ENCODE measurements around the gene GPD1.

Gene GPD1

GRCh38 chr12:50109319-50109718 lies 5.5 kb downstream of the GPD1 start:
- TF ChIP-seq USF1 (IDR thresholded peaks at IDR 0.05): no peak
- TF ChIP-seq YY1 (IDR thresholded peaks at IDR 0.05; ENCODE audit: low read depth): no peak
- TF ChIP-seq TAF1 (IDR thresholded peaks at IDR 0.05; ENCODE audit: low read depth): no peak
- no peak for TF ChIP-seq RAD21 (IDR thresholded peaks at IDR 0.05; ENCODE audit: low read depth)
- TF ChIP-seq TEAD4 (IDR thresholded peaks at IDR 0.05): no peak
- no peak for TF ChIP-seq REST (IDR thresholded peaks at IDR 0.05; ENCODE audit: low read depth)
- TF ChIP-seq TCF12 (IDR thresholded peaks at IDR 0.05; ENCODE audit: low read depth): no peak
- no peak for TF ChIP-seq FOXM1 (IDR thresholded peaks at IDR 0.05; ENCODE audit: borderline replicate concordance, low read depth)
- TF ChIP-seq ZBTB7A (IDR thresholded peaks at IDR 0.05; ENCODE audit: low read depth): no peak
- no peak for TF ChIP-seq MAX (IDR thresholded peaks at IDR 0.05)
- no peak for TF ChIP-seq EGR1 (IDR thresholded peaks at IDR 0.05)
- TF ChIP-seq EP300 (IDR thresholded peaks at IDR 0.05; ENCODE audit: borderline replicate concordance): no peak
- TF ChIP-seq CREB1 (IDR thresholded peaks at IDR 0.05; ENCODE audit: low read depth): no peak
- TF ChIP-seq NFIC (IDR thresholded peaks at IDR 0.05): no peak
- no peak for TF ChIP-seq CEBPB (IDR thresholded peaks at IDR 0.05)

GRCh38 chr12:50110127-50110761 lies 6.4 kb downstream of the GPD1 start:
- TF ChIP-seq ZBTB7A (IDR thresholded peaks at IDR 0.05; ENCODE audit: low read depth) (no peak), TCF12 (IDR thresholded peaks at IDR 0.05; ENCODE audit: low read depth) (no peak), MAX (IDR thresholded peaks at IDR 0.05) (no peak), CEBPB (IDR thresholded peaks at IDR 0.05) (no peak), EGR1 (IDR thresholded peaks at IDR 0.05) (no peak), TEAD4 (IDR thresholded peaks at IDR 0.05) (no peak), FOXM1 (IDR thresholded peaks at IDR 0.05; ENCODE audit: borderline replicate concordance, low read depth) (no peak), REST (IDR thresholded peaks at IDR 0.05; ENCODE audit: low read depth) (no peak), NFIC (IDR thresholded peaks at IDR 0.05) (no peak), EP300 (IDR thresholded peaks at IDR 0.05; ENCODE audit: borderline replicate concordance) (no peak)

GRCh38 chr12:50110762-50111351 lies 7.0 kb downstream of the GPD1 start:
- TF ChIP-seq TEAD4 (IDR thresholded peaks at IDR 0.05) (peak; percentile 58), USF1 (IDR thresholded peaks at IDR 0.05) (no peak), EGR1 (IDR thresholded peaks at IDR 0.05) (no peak), TAF1 (IDR thresholded peaks at IDR 0.05; ENCODE audit: low read depth) (0 out of 2 replicates have a peak, but pooled peaks have one; percentile 16)

GRCh38 chr12:50111395-50111692 lies 7.5 kb downstream of the GPD1 start:
- TF ChIP-seq YY1 (IDR thresholded peaks at IDR 0.05; ENCODE audit: low read depth): no peak
- TF ChIP-seq NFIC (IDR thresholded peaks at IDR 0.05): 0 out of 2 replicates have a peak, but pooled peaks have one; percentile 38

- TF ChIP-seq CREB1 (IDR thresholded peaks at IDR 0.05; ENCODE audit: low read depth) (peak; percentile 95), FOXM1 (IDR thresholded peaks at IDR 0.05; ENCODE audit: borderline replicate concordance, low read depth) (no peak), REST (IDR thresholded peaks at IDR 0.05; ENCODE audit: low read depth) (no peak), NFIC (IDR thresholded peaks at IDR 0.05) (no peak), TAF1 (IDR thresholded peaks at IDR 0.05; ENCODE audit: low read depth) (peak; percentile 88), EP300 (IDR thresholded peaks at IDR 0.05; ENCODE audit: borderline replicate concordance) (peak; percentile 9; the same call in 1 of the 2 replicates), MAX (IDR thresholded peaks at IDR 0.05) (peak; percentile 96), USF1 (IDR thresholded peaks at IDR 0.05) (peak; percentile 96), TEAD4 (IDR thresholded peaks at IDR 0.05) (no peak), EGR1 (IDR thresholded peaks at IDR 0.05) (no peak), TCF12 (IDR thresholded peaks at IDR 0.05; ENCODE audit: low read depth) (peak; percentile 57), ZBTB7A (IDR thresholded peaks at IDR 0.05; ENCODE audit: low read depth) (peak; percentile 97), RAD21 (IDR thresholded peaks at IDR 0.05; ENCODE audit: low read depth) (peak; percentile 69), YY1 (IDR thresholded peaks at IDR 0.05; ENCODE audit: low read depth) (no peak), CEBPB (IDR thresholded peaks at IDR 0.05) (no peak; the same call in 1 of the 2 replicates)
Measured at GRCh38 chr12:50111693-50112455, 8.1 kb downstream of the GPD1 start, which contains the start of gene COX14. Gene COX14, plus strand, starts transcription at chr12:50112236. Its CDS starts 7,808 bp downstream, at chr12:50120044.
